Activated CD8-positive, alpha-beta memory T cell treated with anti-CD3 and anti-CD28 coated beads, Interleukin-2, amount 50 U/mL, for 1 hour (primary cell): ENCODE measurements around the gene LYSMD1.

Experiments
- DNase-seq: peaks from one replicate; pipeline ENCODE4 v3.0.0-alpha.2; 2020; ENCODE audit errors: extremely low read depth

The LYSMD1 gene

DNA sequence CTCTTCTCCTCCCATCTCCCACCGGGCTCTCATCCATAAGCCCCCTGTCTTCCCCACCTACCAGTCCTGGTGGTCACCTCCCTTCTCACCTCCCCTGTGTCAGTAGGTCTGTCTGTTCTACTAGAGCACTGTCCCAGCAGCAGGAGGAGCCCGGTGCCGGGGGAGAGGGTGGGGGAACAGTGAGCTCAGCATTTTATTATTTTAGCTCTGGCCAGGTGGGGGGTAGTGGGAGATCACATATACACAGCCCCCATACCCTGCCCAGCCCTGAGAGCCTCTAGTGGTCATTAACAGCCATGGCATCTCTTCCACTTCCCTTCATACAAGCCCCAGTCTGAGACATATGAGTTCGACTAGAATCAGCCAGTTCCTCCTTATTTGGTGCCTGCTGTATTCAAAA is 10.2 kb upstream of the LYSMD1 start, which contains the start of gene TMOD4:
TSS of gene TMOD4 (minus strand) at position 119 of the 400 bp plus-strand sequence. CDS start 1,106 bp downstream, outside the sequence.
- DNase-seq: no peak

DNA sequence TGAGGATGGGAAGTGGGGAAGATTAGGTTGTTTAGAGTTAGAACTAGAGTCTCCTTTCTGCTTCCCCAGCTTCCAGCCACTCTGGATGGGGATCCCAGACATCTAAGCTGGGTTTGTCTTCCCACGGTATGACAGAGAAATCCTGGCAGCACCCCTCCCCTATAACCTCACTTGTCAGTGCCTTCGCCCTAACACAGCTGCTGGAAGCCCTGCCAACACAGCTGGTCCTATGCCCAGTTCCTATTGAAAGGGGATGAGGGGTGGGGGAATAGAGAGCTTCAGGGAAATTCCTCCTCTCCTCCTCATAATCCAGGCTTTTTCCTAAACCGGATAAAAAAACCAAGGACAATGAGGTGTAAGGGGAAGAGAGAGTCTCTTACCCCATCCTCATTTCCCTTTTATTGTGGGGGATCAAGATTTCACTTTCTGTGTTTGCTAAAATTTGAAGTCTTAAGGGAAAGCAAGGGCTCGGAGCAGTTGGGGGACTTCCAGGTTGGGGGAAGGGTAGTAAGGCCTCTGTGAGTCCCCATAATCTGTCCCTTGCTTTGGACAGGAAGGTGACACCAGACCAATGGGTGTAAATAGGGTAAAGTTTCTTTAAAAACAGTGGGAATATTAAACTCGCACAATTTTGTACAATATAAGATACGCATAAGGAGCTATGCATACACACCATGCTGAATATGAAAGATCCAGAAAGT is 9.5 kb upstream of the LYSMD1 start:
- no peak for DNase-seq

DNA sequence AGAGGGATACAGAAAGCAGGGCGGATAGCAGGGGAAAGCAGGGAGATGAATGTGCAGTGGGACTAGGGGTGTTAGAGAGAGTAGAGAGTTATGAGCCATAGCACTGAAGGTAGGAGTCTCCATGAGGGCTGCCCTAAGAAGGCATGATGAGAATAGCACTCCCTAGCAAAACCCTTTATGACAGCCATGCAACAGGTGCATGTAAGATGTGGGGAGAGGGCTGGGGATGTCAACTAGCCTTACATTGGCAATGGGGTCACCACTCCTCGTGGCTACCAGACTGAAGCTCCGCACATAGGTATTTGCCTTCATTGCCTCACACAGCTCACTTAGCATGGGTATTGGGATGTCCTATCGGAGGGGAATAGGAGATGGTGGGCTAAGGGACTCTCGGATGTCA is 5.5 kb upstream of the LYSMD1 start:
- DNase-seq: no peak

DNA sequence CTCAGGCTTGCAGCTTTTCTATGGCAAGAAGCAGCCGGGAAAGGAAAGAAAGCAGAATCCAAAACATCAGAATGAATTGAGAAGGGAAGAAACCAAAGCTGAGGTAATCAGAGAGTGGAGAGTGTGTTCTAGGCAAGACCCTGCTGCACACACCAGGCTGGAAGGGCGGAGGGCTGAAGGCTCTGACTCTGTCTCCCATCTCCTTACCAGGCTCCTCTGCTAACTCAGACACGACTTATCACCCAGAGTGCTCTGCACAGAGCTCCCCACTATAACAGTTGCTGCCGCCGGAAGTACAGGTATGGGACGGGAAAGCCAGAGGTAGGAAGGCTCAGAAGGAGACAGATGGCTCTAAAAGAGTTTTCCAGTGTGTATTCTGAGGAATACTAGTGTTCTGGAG is 1.4 kb upstream of the LYSMD1 start:
- DNase-seq: no peak

DNA sequence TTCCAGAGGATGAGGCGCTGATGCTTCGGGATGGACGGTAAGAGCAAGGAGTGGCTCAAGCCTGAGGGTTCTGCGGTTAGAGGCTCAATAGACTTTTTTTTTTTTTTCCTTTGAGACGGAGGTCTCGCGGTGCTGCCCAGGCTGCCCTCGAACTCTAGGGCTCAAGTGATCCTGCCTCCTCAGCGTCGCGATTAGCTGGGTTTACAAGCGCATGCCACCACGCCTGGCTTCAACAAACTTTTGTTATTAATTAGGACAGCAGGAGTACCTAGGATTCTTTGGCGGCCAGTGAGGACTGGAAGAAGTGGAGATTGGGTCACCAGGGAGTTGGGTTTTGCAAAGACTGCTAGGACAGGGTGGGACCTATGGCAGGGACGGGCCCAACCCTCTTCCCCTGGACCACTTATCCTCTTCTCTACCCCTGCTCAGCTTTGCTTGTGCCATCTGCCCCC is 829 bp upstream of the LYSMD1 start:
- DNase-seq: no peak

DNA sequence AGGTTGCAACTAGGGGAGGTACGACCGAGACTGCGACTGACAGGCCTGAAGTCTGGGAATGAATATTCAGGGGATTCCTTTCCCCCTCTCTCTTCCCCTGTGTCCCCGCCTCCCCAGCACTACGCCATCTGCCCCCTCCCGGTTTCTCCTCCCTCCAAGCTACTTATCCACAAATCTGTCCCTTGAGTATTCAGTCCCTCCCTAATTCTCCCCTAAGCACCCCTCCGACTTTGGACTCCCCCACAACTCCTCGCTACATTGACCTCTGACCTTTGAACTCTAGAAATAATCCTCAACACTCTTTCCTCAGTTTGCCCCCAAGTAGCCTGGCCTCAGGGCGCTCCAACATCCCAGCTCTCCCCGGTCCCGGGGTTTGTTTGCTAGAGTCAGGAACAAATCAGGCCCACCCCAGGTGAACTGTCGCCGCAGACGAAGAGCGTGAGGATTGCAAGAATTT is 393 bp downstream of the LYSMD1 start:
- DNase-seq: no peak

DNA sequence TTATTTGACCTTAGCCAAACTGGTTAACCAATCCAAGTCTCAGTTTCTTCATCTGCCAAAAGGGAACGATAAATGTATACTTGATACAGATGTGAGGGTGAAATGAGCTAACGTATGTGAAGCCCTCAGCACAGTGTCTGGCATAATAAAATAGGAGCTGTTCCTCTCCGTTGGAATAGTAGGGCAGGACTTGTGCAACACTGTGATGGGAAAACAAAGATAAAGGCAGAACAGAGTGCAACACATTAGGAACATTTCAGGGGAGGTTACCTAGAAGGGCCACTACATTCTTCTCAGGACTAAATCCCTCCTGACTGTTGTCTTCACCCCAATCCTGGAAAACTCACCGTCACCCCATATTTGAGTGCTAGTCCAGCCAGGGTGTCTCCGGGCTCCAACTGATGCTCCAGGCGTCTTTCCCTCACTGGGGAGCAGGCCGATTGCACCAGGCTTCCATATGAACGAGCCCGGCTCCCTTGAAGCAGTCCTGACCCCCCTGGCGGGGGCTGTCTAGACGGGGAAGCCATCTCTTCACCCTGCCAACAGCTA is 896 bp downstream of the LYSMD1 start:
- no peak for DNase-seq

DNA sequence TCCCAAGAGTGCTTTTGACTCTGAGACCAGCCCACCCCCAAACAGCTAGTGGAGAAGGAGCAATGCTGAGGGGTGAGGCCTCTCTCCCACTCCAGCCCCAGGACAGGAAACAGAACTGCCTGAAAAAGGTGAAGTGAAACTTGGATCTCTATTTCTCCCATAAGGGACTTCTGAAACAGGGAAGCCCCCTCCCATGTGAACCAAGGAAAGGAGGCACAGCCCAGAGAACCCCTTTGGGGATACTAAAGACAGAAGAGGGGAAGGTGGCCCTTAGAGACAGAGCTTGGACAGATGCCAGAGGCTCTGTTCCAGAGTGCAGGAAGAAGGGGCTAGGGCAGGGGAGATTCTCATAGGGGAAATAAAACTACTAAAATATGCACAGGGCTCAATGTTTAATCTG is 6.3 kb downstream of the LYSMD1 start:
- DNase-seq: no peak

DNA sequence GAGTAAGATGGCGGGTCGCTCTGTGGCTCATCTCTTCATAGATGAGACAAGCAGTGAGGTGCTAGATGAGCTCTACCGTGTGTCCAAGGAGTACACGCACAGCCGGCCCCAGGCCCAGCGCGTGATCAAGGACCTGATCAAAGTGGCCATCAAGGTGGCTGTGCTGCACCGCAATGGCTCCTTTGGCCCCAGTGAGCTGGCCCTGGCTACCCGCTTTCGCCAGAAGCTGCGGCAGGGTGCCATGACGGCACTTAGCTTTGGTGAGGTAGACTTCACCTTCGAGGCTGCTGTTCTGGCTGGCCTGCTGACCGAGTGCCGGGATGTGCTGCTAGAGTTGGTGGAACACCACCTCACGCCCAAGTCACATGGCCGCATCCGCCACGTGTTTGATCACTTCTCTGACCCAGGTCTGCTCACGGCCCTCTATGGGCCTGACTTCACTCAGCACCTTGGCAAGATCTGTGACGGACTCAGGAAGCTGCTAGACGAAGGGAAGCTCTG is 6.9 kb downstream of the LYSMD1 start:
- DNase-seq: no peak

DNA sequence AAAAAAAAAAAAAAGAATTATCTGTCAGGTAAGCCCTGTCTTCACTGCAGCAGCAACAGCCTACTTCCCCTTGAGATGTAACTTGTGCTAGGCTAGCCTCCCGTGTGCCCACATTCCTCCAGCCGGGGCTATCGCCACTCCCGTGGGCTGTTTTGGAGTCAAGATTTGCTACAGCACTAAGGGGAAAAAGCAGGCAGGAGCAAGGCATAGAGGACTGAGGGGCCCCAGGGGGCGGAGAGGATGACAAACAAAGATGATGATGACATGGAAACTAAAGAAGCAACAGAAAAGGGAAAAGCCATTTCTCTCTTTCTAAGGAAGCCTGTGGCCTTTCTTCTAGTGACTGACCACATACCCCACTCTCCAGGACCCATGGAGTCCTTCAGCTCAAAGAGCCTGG is 7.4 kb downstream of the LYSMD1 start:
- DNase-seq: no peak

DNA sequence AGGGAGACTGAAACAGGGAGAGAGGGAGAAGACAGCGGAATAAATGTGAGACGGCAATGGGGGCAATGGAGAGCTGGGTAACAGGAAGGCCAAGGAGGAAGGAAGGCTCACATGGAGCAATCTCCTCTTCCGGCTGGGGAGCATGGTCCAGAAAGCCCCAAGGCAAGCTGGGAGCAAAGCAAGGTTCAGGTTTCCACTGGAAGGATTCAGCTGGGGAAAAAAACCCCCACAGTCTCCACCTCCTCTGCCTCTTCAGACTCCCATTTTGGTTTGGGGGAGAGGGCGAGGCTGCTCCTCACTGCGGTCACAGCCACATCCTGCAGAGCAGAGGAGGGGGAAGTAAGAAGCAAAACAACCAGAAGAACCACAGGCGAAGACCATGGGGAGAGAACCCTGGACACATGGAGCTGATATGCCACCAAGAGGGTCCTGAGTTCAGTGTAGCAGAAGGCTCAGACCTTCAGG is 8.6 kb downstream of the LYSMD1 start:
- DNase-seq: no peak

DNA sequence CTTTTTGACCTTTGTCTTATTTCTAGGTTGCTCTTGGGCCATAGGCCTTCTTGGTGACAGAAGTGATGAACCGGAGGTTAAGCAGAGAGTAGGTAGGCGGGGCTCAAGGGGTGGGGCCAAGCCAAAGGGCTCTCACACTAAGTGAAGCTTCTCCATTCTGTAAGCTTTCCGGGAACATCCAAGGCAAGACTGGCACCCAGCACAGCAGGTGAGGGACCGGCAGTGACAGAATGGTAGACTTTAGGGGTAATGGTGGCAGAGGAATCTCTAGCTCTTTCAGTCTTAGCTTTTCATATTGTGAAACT is 9.2 kb downstream of the LYSMD1 start, which contains the start of gene TNFAIP8L2:
TSS of gene TNFAIP8L2 (plus strand) at position 135 of the 305 bp plus-strand sequence. CDS start 2,049 bp downstream, outside the sequence.
- peak; percentile 36 for DNase-seq

DNA sequence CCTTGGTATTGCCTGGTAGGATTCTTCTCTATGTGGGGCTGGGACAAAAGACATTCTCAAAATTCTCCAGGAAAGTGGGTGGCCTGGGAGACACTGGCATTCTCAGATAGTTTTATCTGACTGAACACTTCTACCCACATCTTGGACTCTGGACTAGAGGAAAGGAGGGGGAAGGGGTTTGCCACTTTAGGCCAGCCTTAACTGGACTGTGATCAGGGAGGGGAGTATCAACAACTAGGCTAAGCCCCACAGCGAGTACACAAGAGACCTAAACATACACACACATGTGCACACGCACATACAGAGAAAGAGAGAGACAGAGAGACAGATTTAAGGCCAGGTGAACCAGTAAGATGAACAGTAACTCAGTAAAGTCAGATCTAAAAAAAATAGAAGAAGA is 18.0 kb downstream of the LYSMD1 start:
- DNase-seq: no peak

DNA sequence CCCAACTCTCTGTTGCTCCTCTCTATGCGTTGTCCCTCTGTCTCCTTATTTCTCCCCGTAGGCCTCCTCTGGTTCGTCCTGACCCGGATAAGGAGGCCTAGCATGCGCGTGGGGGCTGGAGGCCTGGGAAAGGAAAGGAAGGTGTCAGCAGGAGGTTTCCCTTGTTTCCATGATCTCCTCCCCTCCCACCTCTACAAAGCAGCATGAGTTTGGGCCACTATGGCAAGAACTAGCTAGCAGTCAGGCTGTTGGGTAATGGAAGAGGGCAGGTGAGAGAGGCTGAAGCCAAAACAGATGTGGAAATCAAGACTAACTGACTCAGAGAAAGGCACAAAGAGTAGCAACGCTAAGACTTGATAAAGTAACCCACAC is 18.6 kb downstream of the LYSMD1 start:
- DNase-seq: no peak

DNA sequence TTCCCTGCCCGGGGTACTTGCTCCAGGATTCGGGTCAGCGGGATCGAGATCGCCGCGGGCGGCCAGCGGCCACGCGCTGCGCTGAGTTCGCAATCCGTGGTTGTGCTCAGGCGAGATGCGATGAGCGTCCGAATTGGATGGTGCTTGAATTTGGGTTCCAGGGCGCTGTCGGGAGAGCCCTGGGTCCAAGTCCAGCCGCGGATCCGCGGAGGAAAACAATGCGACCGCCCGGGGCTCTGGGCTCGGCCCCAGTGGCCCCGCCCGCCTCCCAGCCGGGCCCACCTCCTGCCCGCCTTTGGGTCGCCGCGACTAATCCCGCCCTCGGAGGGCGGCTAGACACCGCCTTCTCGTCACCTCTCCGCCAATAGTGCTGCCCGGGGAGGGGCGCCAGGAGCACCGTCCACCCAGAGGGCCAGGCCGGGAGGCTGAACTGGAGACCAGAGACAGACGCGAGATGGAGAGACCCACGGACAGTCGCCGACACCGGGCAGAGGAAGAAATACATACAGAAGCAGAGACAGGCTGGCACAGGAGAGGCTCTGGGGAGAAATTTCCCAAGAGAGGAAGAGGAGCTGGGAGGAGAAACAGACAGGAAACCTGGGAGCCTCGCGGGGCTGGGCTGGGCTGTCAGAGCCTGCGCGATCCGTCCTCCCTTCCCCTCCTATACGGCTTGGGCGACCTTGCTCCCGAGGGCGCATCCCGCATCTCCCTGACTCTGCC is 19.1 kb downstream of the LYSMD1 start, which contains the start of gene SEMA6C:
TSS of gene SEMA6C (minus strand) at position 220 of the 720 bp plus-strand sequence. CDS start 4,010 bp downstream, outside the sequence.
- peak; percentile 50 for DNase-seq

DNA sequence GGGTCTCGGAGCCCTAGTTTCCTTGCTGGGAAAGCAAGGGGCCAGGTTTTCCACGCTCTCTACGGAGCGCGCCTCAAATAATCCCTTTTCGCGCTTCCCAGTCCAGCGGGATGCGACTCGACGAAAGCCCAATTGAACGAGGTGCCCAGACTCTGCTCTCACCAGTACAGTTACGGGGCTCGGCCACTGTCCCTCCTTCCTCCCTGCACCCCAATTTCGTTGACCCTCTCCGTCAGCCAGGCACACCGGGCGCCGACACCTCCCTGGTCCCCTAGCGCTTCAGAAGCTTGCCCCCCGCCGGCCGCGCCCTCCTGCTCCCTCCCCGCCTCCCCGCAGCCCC is 19.7 kb downstream of the LYSMD1 start:
- DNase-seq: no peak

DNA sequence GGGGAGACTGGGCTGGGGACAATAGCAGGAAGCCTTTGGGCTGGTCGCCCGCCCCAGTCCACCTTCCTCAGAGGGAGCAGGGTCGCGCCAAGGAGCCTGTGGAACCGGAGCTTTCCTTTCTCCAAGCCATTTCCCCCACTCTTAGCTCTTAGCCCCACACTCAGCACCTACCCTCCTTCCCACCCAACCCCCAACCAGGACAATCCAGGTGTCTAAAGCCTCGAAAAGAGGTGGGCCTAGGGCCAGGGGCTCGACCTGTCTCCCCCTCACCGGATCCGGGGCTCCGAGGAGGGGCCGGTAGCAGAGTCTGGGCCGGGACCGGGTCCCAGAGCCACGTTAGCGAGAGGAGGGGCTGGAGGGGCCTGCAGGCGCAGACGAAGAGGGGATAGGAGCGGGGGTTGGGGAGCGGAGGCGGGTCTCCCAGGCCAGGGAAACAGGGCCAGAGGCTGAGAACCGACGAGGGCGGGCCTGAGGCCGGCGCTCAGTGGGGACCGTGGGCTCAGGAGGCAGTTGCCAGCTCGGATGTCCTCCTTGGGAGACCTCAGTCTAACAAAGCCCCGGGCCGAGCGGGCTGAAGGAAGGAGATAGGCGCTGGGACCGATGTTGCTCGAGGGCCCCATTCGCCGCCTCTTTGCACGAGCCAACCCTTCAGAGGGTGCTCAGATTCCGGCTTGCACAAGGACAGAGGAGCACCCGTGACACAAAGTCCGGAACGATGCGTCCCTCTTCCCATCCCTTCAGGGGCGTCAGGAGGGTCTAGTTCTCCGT is 20.2 kb downstream of the LYSMD1 start:
- DNase-seq: no peak

DNA sequence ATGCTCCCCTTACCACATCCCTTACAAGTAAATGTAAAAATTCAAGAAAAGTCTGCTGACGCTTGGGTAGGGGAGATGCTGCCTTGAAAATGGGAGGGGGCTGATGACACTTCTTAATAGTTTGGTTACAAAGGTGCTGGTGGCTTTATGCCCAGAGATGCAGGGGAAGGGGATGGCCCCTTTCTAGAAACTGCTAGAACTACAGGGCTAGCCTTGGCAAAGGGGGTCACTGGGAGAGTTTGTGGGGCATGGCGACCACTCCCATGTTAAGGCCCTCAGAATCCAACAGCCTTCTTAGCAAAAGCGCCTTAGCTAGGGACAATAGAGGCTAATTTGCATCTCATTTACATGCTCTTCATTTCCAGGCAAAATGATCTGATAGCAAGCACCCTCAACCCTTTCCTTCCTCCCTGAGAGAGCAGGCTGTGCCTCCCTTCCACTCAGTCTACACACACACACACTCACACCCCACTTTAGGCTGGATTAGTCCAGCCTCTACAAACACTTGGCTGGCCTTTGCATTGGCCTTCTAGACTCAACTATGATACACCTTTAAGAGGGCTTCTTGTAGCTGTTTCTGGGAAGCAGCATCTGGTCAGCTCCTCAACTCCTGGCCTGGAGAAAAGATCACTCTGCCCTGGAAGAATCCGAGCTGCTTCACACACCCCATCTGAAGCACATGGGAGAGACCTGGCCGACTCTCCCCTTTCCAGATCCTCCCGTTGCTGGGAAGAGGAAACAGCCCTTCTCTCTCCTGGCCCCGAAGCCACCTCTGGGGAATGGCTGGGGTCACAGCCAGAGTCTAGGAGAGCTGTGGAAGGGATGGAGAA is 21.0 kb downstream of the LYSMD1 start:
- no peak for DNase-seq

DNA sequence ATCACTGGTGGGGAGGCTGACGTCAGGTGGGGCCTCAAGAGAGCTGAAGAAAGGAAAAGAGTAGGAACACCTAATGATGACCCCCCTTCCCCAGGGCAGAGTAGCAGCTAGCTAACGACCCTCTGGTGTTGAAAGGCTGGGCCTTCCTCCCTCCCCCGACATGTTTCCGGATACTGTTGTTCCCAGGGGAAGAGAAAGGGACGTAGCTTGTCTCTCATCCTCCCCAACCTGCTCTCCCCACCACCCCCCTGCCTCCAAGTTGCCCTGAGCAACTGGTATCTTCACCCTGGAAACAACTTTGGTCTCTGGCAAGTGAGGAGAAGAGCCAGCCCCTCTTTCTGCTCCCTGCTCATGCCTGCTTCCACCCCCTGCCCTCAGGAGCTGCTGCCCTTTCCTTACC is 21.7 kb downstream of the LYSMD1 start:
- DNase-seq: no peak

DNA sequence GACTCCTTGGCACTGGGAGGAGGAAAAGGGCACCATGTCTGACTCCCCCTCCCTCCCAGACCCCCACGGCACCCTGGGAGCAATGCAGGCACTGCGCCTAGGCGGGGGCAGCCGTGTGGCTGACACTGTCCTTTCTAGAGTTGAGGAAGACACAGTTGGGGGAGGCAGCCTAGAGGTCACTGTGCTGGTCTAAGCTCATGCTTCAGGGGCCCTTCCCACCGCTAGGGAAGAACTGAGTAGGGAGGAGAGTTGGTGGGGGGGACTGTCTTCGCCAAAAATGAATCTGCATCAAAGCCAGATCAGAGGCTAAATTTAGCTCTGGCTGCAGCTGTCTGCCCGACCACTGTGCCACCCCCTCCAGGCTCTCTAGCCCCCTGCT is 22.7 kb downstream of the LYSMD1 start:
- DNase-seq: no peak

DNA sequence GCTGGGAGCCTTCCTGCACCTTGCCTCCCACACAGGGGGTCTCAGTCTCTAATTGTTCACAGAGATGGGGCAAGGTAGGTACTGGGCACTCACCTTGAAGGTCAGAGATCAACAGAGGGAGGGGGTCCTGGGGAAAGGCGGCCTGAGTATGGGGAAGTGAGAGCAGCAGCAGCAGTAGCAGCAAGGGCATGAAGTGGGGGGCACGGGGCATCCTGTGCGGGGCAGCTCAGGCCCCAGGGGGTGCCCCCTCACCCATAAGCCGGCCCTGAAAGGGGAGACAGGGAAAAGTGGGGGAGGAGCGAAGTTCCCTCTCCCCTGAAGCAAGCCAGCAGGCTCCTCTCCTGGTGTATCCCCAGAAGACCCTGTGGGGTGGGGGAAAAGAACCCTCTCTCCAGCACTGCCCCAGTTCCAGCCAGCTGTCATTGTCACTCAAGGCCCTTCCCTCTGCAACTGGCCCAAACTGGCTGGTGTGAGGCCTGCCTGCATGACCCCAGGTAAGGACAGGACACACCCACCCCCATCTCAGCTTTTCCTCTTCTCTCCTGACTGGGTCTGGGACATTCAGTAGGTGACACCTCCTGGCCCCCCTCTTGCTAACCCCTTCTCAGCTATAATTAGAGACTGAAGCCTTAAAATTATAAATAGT is 23.2 kb downstream of the LYSMD1 start:
- DNase-seq: no peak
